SK-N-DZ (cell line): Measurements from ENCODE around the gene ANOS1. TPM values are rescaled to one million over a fixed set of nuclear protein-coding genes. Genes with fewer than 3 reads are reported as not detected.
A peak's percentile ranks its signal among the peaks of the same experiment; 100 is the strongest.
"Not testable (repeated sequence)": the region's sequence is repeated elsewhere in the genome, so short reads cannot be mapped to it uniquely, and the experiment has no call there.

Experiments used
- DNase-seq: peaks from one replicate; pipeline ENCODE4 v3.0.0-alpha.2; 2015; ENCODE audit warnings: low spot score
- polyA plus RNA-seq, 2 experiments: library from polyadenylated mRNA; depleted of rRNA; stranded (reverse); fragments of >200 nt; gene quantifications; 2 replicates each; pipeline ENCODE4 v1.2.3, GENCODE V29; 2014

Gene ANOS1
- polyA plus RNA-seq (2014; cell fraction: cytosol; rRNA removed), result 5.3 and 6.6 TPM in 2 replicates
- 5.2 and 8.4 TPM in 2 replicates for polyA plus RNA-seq (2014; cell fraction: nucleus; rRNA removed)

GRCh38 chrX:8731559-8732395 is at the start of gene ANOS1:
ANOS1 (minus strand) TSS chrX:8732137; CDS start chrX:8732036, 101 bp downstream.
- peak; percentile 63 for DNase-seq

- DNase-seq, result no peak
Measured at GRCh38 chrX:8773117-8773516, 41.2 kb upstream of the ANOS1 start.

- no peak for DNase-seq
Measured at GRCh38 chrX:8760021-8760420, 28.1 kb upstream of the ANOS1 start.

GRCh38 chrX:8758706-8759105 is 26.8 kb upstream of the ANOS1 start:
- DNase-seq, result not testable (repeated sequence)

- DNase-seq, result not testable (repeated sequence)
Measured at GRCh38 chrX:8757609-8758389, 25.9 kb upstream of the ANOS1 start.

- DNase-seq, result no peak
Measured at GRCh38 chrX:8755813-8756212, 23.9 kb upstream of the ANOS1 start.

GRCh38 chrX:8755116-8755515 is 23.2 kb upstream of the ANOS1 start:
- no peak for DNase-seq

GRCh38 chrX:8749697-8750096 is 17.8 kb upstream of the ANOS1 start:
- no peak for DNase-seq

GRCh38 chrX:8748855-8749254 is 16.9 kb upstream of the ANOS1 start:
- peak; percentile 50 for DNase-seq

GRCh38 chrX:8743126-8743732 is 11.3 kb upstream of the ANOS1 start:
- peak; percentile 50 for DNase-seq

GRCh38 chrX:8741981-8742380 is 10.0 kb upstream of the ANOS1 start:
- DNase-seq, result no peak

GRCh38 chrX:8738588-8739189 is 6.8 kb upstream of the ANOS1 start:
- peak; percentile 75 for DNase-seq

GRCh38 chrX:8737883-8738282 is 5.9 kb upstream of the ANOS1 start:
- DNase-seq, result no peak

GRCh38 chrX:8730812-8731558 is 952 bp downstream of the ANOS1 start:
- no peak for DNase-seq

GRCh38 chrX:8729811-8730210 is 2.1 kb downstream of the ANOS1 start:
- no peak for DNase-seq

GRCh38 chrX:8728932-8729535 is 2.9 kb downstream of the ANOS1 start:
- DNase-seq, result no peak

- DNase-seq, result no peak
Measured at GRCh38 chrX:8726031-8726652, 5.8 kb downstream of the ANOS1 start.

- no peak for DNase-seq
Measured at GRCh38 chrX:8724300-8724699, 7.6 kb downstream of the ANOS1 start.

GRCh38 chrX:8721536-8721935 is 10.4 kb downstream of the ANOS1 start:
- no peak for DNase-seq

GRCh38 chrX:8720136-8720535 is 11.8 kb downstream of the ANOS1 start:
- DNase-seq, result no peak
